ENCODE data around the gene PCDHGA5.
"Not testable (repeated sequence)": the region's sequence is repeated elsewhere in the genome, so short reads cannot be mapped to it uniquely, and the experiment has no call there.

The PCDHGA5 gene

DNA sequence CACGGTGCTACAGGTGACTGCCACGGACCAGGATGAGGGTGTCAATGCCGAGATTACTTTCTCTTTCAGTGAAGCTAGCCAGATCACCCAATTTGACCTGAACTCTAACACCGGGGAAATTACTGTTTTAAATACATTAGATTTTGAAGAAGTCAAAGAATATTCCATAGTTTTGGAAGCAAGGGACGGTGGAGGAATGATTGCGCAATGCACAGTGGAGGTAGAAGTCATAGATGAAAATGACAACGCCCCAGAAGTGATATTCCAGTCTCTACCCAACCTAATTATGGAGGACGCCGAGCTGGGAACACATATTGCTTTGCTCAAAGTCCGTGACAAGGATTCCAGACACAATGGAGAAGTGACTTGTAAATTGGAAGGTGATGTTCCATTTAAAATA is 24.7 kb downstream of the PCDHGA5 start:
- no peak for DNase-seq

DNA sequence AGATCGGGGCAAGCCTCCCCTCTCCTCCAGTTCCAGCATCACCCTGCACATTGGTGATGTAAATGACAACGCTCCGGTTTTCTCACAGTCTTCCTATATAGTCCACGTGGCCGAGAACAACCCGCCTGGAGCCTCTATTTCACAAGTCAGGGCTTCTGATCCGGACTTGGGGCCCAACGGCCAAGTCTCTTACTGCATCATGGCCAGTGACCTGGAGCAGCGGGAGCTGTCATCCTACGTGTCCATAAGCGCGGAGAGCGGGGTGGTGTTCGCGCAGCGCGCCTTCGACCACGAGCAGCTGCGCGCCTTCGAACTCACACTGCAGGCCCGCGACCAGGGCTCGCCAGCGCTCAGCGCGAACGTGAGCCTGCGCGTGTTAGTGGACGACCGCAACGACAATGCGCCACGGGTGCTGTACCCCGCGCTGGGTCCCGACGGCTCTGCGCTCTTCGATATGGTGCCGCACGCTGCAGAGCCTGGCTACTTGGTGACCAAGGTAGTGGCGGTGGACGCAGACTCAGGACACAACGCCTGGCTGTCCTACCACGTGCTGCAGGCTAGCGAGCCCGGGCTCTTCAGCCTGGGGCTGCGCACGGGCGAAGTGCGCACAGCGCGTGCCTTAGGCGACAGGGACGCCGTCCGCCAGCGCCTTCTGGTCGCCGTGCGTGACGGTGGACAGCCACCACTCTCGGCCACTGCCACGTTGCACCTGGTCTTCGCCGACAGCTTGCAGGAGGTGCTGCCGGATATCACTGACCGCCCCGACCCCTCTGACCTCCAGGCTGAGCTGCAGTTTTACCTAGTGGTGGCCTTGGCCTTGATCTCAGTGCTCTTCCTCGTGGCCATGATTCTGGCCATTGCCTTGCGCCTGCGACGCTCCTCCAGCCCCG is 25.4 kb downstream of the PCDHGA5 start:
- DNase-seq: no peak

DNA sequence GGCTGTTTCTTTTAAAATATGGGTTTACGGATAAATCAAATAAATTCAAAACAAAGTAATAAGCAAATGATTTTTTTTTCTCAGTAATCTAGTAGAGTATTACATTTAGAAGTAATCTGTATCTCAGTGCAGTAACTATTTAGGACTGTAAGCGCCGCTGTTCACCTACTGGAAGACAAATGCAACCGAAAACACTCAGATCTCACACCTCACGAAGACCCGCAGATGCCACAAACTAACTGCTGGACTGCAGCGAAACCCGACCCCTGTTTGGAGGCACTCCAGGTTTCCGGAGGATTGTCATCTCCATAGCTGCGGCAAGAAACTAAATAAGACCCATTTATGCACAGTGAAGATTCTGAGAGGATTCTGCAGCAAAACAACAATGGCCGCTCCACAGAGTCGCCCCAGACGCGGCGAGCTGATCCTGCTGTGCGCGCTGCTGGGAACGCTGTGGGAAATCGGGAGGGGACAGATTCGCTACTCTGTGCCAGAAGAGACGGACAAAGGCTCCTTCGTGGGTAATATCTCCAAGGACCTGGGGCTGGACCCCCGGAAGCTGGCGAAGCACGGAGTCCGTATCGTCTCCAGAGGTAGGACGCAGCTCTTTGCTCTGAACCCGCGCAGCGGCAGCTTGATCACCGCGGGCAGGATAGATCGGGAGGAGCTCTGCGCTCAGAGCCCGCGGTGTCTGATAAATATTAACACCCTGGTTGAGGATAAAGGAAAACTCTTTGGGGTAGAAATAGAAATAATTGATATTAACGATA is 28.7 kb downstream of the PCDHGA5 start, which contains the start of gene PCDHGA8:
PCDHGA8 (plus strand) TSS at position 205 of the 770 bp plus-strand sequence; CDS start at position 386, 181 bp downstream.
- no peak for DNase-seq

DNA sequence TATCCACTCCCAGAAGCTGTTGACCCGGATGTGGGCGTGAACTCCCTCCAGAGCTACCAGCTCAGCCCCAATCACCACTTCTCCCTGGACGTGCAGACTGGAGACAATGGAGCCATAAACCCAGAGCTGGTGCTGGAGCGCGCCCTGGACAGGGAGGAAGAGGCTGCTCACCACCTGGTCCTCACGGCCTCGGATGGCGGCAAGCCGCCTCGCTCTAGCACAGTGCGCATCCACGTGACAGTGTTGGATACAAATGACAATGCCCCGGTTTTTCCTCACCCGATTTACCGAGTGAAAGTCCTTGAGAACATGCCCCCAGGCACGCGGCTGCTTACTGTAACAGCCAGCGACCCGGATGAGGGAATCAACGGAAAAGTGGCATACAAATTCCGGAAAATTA is 29.3 kb downstream of the PCDHGA5 start:
- DNase-seq: no peak

DNA sequence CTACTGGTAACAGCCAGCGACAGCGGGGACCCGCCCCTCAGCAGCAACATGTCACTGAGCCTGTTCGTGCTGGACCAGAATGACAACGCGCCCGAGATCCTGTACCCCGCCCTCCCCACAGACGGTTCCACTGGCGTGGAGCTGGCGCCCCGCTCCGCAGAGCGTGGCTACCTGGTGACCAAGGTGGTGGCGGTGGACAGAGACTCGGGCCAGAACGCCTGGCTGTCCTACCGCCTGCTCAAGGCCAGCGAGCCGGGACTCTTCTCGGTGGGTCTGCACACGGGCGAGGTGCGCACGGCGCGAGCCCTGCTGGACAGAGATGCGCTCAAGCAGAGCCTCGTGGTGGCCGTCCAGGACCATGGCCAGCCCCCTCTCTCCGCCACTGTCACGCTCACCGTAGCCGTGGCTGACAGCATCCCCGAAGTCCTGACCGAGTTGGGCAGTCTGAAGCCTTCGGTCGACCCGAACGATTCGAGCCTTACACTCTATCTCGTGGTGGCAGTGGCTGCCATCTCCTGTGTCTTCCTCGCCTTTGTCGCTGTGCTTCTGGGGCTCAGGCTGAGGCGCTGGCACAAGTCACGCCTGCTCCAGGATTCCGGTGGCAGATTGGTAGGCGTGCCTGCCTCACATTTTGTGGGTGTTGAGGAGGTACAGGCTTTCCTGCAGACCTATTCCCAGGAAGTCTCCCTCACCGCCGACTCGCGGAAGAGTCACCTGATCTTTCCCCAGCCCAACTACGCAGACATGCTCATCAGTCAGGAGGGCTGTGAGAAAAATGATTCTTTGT is 30.6 kb downstream of the PCDHGA5 start:
- DNase-seq: not testable (repeated sequence)

DNA sequence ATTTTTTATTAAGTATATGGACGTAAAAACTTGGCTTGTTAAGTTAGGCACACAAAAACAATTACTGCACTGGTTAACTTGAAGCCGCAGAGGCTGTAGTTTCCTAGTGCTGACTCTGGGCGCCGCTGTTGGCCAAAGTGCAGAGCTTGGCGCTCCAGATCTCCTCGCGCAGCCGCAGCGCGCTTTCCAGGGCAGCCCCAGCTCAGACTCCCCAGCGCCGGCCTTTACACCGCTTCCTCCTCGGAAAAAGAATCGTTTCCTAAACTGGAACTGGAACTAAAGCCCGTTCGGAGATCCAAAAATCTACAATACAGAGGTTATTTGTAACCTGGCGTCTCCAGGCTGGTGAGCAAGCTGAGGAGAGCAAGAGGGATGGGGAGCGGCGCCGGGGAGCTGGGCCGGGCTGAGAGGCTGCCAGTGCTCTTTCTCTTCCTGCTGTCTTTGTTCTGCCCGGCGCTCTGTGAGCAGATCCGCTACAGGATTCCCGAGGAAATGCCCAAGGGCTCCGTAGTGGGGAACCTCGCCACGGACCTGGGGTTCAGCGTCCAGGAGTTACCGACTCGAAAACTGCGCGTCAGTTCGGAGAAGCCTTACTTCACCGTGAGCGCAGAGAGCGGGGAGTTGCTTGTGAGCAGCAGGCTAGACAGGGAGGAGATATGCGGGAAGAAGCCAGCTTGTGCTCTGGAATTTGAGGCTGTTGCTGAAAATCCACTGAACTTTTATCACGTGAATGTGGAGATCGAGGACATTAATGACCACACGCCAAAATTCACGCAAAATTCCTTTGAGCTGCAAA is 34.0 kb downstream of the PCDHGA5 start, which contains the start of gene PCDHGB5:
PCDHGB5 (plus strand) TSS at position 192 of the 796 bp plus-strand sequence; CDS start at position 373, 181 bp downstream.
- DNase-seq: not testable (repeated sequence)

DNA sequence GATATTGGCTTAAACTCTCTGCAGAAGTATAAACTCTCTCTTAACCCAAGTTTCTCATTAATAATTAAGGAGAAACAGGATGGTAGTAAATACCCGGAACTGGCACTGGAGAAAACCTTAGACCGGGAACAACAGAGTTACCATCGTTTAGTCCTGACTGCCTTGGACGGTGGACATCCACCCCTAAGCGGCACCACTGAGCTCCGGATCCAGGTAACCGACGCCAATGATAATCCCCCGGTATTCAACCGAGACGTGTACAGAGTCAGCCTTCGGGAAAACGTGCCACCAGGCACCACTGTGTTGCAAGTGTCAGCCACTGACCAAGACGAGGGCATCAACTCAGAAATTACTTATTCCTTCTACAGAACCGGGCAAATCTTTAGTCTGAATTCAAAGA is 34.6 kb downstream of the PCDHGA5 start:
- DNase-seq: no peak

DNA sequence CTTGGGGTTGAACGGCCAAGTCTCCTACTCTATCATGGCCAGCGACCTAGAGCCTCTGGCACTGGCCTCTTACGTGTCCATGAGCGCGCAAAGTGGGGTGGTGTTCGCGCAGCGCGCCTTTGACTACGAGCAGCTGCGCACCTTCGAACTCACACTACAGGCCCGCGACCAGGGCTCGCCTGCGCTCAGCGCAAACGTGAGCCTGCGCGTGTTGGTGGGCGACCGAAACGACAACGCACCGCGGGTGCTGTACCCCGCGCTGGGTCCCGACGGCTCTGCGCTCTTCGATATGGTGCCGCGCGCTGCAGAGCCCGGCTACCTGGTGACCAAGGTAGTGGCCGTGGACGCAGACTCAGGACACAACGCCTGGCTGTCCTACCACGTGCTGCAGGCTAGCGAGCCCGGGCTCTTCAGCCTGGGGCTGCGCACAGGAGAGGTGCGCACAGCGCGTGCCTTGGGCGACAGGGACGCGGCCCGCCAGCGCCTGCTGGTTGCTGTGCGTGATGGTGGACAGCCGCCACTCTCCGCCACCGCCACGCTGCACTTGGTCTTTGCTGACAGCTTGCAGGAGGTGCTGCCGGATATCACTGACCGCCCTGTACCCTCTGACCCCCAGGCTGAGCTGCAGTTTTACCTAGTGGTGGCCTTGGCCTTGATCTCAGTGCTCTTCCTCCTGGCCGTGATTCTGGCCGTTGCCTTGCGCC is 35.7 kb downstream of the PCDHGA5 start:
- no peak for DNase-seq

DNA sequence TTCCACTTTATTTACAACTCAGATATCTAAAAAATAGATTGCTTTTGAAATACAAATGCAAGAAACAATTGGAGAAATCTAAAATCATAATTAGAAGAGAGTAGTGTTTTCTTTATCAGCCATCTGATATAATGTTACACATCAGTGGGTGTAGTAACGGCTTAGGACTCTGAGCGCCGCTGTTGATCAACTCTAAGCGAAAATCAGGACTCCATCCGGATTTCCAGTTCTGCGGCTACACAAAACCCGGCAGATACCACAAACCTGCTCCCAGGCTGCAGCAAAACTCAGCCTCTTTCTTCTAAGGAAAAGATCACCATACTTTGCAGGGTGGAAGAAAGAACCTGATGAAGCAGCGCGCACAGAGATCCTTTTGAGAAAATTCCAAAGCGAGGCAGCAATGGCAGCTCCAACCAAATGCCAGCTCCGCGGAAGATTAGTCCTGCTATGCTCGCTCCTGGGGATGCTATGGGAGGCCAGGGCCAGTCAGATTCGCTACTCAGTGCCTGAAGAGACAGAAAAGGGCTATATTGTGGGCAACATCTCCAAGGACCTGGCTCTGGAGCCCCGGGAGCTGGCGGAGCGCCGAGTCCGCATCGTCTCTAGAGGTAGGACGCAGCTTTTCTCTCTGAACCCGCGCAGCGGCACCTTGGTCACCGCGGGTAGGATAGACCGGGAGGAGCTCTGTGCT is 38.7 kb downstream of the PCDHGA5 start, which contains the start of gene PCDHGA9:
PCDHGA9 (plus strand) TSS at position 226 of the 691 bp plus-strand sequence; CDS start at position 401, 175 bp downstream.
- DNase-seq: no peak

DNA sequence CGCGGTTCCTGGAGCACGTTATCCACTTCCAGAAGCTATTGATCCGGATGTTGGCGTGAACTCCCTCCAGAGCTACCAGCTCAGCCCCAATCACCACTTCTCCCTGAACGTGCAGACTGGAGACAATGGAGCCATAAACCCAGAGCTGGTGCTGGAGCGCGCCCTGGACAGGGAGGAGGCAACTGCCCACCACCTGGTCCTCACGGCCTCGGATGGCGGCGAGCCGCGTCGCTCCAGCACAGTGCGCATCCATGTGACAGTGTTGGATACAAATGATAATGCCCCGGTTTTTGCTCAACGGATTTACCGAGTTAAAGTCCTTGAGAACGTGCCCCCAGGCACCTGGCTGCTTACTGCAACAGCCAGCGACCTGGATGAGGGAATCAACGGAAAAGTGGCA is 39.4 kb downstream of the PCDHGA5 start:
- DNase-seq: no peak

DNA sequence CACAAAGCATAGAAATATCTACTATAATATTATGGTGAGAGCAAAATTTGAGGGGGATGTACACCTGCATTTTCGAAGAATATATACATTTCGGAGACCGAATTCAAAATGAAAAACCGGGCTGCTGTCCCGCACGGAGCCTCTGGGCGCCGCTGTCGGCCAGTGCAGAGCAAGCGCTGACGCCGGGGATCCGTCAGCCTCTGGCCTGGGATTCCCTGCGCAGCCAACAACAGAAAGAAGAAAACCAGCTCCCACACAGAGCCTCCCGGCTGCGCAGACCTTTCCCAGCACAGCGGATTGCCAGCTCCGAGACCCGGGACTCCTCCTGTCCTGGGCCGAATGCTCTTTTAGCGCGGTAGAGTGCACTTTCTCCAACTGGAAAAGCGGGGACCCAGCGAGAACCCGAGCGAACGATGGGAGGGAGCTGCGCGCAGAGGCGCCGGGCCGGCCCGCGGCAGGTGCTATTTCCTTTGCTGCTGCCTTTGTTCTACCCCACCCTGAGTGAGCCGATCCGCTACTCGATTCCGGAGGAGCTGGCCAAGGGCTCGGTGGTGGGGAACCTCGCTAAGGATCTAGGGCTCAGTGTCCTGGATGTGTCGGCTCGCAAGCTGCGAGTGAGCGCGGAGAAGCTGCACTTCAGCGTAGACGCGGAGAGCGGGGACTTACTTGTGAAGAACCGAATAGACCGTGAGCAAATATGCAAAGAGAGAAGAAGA is 44.0 kb downstream of the PCDHGA5 start, which contains the start of gene PCDHGB6:
PCDHGB6 (plus strand) TSS at position 232 of the 716 bp plus-strand sequence; CDS start at position 414, 182 bp downstream.
- not testable (repeated sequence) for DNase-seq

DNA sequence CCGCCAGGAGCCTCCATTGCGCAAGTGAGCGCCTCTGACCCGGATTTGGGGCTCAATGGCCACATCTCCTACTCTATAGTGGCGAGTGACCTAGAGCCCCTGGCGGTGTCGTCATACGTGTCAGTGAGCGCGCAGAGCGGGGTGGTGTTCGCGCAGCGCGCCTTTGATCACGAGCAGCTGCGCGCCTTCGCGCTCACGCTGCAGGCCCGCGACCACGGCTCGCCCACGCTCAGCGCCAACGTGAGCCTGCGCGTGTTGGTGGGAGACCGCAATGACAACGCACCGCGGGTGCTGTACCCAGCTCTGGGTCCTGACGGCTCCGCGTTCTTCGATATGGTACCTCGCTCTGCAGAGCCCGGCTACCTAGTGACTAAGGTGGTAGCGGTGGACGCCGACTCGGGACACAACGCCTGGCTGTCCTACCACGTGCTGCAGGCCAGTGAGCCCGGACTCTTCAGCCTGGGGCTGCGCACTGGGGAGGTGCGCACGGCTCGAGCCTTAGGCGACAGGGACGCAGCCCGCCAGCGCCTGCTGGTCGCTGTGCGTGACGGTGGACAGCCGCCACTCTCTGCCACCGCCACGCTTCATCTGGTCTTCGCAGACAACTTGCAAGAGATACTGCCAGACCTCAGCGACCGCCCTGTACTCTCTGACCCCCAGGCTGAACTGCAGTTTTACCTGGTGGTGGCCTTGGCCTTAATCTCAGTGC is 45.8 kb downstream of the PCDHGA5 start:
- DNase-seq: no peak

DNA sequence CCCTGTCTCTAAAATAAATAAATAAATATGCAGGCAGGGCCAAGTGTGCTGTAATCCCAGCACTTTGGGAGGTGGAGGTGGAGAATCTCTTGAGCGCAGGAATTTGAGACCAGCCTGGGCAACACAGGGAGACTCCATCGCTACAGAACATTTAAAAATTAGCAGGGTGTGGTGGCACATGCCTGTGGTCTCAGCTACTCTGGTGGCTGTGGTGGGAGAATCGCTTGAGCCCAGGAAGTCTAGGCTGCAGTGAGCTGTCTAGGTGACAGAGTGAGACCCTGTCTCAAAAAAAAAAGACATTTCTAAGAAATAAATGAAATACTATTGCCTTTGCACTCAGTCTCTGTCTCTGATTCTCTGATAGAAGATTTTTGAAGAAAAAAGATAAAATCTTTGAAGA is 47.6 kb downstream of the PCDHGA5 start:
- DNase-seq: no peak

DNA sequence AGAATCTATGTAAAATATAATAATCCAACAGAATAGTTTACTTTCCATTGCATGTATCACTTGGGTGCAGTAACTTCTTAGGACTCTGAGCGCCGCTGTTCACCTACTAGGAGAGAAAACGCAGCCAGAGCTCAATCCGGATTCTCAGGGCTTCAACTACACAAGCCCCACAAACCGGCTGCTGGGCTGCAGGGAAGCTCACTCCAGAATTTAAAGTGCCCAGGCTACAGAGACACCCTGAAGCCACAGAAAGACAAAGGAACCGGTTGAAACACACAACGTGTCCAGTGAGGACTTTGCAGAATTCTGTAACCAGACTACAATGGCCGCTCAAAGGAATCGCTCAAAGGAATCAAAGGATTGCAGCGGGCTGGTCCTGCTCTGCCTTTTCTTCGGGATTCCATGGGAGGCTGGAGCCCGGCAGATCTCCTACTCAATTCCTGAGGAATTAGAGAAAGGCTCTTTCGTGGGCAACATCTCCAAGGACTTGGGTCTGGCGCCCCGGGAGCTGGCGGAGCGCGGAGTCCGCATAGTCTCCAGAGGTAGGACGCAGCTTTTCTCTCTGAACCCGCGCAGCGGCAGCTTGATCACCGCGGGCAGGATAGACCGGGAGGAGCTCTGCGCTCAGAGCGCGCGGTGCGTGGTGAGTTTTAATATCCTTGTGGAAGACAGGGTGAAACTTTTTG is 49.0 kb downstream of the PCDHGA5 start, which contains the start of gene PCDHGA10:
PCDHGA10 (plus strand) TSS at position 134 of the 686 bp plus-strand sequence; CDS start at position 323, 189 bp downstream.
- DNase-seq: no peak

DNA sequence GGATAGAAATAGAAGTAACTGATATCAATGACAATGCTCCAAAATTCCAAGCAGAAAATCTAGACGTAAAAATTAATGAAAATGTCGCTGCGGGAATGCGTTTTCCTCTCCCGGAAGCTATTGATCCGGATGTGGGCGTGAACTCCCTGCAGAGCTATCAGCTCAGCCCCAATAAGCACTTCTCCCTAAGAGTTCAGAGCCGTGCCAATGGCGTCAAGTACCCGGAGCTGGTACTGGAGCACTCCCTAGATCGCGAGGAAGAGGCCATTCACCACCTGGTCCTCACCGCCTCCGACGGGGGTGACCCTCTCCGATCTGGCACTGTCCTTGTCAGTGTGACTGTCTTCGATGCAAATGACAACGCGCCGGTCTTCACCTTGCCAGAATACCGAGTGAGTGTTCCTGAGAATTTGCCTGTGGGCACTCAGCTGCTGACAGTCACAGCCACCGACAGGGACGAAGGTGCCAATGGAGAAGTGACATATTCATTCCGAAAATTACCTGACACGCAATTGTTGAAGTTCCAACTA is 49.6 kb downstream of the PCDHGA5 start:
- no peak for DNase-seq

DNA sequence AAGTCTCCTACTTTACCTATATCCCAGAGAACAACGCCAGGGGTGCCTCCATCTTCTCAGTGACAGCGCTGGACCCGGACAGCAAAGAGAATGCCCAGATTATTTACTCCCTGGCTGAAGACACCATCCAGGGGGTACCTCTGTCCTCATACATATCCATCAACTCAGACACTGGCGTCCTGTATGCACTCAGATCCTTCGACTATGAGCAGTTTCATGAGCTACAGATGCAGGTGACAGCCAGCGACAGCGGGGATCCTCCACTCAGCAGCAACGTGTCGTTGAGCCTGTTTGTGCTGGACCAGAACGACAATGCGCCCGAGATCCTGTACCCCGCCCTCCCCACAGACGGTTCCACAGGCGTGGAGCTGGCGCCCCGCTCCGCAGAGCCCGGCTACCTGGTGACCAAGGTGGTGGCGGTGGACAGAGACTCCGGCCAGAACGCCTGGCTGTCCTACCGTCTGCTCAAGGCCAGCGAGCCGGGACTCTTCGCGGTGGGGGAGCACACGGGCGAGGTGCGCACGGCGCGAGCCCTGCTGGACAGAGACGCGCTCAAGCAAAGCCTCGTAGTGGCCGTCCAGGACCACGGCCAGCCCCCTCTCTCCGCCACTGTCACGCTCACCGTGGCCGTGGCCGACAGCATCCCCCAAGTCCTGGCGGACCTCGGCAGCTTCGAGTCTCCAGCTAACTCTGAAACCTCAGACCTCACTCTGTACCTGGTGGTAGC is 50.7 kb downstream of the PCDHGA5 start:
- DNase-seq: not testable (repeated sequence)

DNA sequence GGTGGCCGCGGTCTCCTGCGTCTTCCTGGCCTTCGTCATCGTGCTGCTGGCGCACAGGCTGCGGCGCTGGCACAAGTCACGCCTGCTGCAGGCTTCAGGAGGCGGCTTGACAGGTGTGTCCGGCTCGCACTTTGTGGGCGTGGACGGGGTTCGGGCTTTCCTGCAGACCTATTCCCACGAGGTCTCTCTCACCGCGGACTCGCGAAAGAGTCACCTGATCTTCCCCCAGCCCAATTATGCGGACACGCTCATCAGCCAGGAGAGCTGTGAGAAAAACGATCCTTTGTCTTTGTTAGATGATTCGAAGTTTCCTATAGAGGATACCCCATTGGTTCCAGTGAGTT is 51.3 kb downstream of the PCDHGA5 start:
- DNase-seq: not testable (repeated sequence)
